ENCODE data around the gene RECQL5.

GRCh38 chr17:75635610-75636202 is 31.2 kb downstream of the RECQL5 start:
- TF ChIP-seq POLR2A (IDR thresholded peaks at IDR 0.05) (no peak), CTCF (IDR thresholded peaks at IDR 0.05) (no peak)
